Measurements from ENCODE around the gene PHF21B.
"Not testable (repeated sequence)": the region's sequence is repeated elsewhere in the genome, so short reads cannot be mapped to it uniquely, and the experiment has no call there.

The PHF21B gene

DNA sequence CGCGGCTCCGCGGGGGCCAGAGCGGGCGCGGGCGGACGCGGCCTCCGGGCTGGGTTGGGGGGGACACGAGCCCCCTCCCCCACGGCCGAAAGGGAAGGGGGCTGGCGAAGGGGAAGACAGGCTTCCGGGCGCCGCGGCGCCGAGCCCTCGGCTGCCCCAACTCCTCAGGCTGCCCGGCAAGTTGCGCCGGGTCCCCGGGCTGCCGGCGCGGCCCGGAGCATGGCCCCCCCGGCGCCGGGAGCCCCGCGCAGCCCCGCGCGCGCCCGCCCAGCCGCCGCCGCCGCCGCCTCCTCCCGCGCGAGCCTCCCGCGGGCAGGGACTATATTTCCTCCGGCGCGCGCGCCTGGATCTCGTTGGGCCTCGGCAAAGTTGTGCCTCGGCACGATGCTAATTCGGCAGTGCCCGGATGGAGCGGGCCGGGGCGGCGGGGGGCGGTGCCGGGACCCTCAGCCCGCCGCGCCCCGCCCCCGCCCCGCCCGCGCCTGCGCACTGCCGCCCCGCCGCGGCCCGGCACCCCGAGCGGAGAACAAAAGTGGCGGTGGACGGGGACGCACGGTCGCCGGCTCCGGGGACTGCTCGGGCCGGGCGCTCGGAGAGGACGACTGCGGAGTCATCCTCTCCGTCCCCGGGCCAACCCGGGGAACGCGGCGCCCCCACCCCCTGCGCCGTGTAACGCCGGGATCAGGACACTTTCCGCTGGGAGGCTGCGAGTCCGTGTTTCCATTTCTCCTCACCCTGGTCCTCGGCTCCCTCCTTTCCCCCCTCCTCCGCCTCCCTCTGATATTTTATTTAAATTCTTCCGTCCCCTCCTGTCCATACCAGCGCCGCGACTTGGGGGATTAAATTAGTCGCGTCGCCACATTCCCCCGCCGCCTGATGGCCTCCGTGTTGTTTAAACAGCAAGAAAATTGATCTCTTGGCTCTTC is at the start of gene PHF21B:
TSS of gene PHF21B (minus strand) at position 400 of the 926 bp plus-strand sequence. CDS start 456 bp downstream, outside the sequence.
- peak; percentile 73 for DNase-seq

- DNase-seq, result no peak
These were observed 49.5 kb upstream of the PHF21B start for GRCh38 chr22:45059296-45059695.

DNA sequence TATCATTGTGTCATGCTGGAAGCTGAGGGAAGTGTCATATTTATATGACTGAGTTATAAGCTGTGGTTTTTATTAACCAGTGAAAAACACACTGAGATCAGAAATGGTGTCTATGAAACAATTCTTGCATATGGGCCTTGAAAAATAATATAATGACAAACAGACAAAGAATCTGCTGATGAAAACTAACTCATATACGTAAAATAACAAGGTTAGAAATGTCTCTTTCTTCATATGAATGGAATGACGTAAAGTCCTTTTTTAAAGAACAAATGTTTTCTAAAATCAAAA is 48.8 kb upstream of the PHF21B start:
- DNase-seq, result no peak

GRCh38 chr22:45055936-45056335 is 46.1 kb upstream of the PHF21B start:
- no peak for DNase-seq

DNA sequence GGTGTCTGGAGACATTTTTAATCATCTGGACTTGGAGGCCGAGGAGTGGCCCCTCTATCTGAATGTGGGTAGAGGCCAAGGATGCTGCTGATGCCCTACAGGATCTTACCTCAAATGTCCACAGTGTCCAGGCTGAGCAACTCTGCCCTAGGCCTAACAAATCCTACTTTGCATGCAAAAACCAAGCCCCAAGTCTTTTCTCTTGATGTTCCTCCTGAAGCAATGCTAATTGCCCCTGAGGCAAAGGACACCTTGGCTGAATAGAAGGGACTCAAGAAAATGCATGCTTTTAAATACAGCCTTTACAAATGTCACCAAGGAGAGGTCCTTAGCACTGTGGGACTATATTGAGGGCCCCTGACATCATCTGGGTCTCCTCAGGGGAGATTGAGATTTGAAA is 43.8 kb upstream of the PHF21B start:
- no peak for DNase-seq

DNA sequence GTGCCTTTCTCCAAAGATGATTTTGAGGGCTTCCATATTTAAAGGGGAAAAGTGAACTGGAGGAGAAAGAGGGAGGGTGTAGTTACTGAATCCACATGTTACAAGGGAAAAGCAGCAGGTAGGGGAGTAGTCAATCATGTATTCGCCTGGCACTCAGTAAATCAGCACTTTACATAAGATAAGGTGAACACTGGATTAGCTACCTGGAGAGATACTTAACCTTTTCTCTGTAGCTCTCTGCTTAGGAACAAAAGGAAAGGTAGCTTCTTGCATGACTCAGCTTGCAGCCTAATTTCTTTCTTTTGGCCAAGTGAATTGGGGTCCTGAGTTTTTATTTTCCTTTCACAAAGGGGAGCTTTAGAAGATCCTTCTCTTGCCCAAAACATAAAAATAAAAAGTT is 43.3 kb upstream of the PHF21B start:
- no peak for DNase-seq

- DNase-seq, result not testable (repeated sequence)
These were observed 42.9 kb upstream of the PHF21B start for GRCh38 chr22:45052665-45053064.

GRCh38 chr22:45051946-45052345 is 42.1 kb upstream of the PHF21B start:
- DNase-seq, result no peak

- no peak for DNase-seq
These were observed 41.6 kb upstream of the PHF21B start for GRCh38 chr22:45051419-45051818.

- DNase-seq, result no peak
These were observed 37.5 kb upstream of the PHF21B start for GRCh38 chr22:45047260-45047659.

- no peak for DNase-seq
These were observed 35.4 kb upstream of the PHF21B start for GRCh38 chr22:45045208-45045607.

DNA sequence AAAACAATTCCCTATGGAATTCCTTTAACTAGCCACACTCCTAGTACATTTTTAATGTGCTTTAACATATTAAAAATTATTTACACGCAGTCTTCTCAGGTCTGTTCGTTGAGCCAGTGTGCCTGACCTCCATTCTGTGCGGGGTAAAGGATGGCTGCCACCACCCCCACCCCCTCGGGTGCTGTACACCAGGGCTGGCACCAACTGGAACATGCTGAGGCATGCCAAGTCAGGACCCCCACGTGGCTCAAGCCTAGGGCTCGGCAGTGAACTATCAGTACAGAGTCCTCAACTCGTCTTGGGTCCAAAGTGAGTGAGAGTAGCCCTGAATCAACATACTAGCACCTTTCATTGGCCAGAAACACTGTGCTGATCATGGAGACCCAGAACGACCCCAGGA is 32.5 kb upstream of the PHF21B start:
- no peak for DNase-seq

DNA sequence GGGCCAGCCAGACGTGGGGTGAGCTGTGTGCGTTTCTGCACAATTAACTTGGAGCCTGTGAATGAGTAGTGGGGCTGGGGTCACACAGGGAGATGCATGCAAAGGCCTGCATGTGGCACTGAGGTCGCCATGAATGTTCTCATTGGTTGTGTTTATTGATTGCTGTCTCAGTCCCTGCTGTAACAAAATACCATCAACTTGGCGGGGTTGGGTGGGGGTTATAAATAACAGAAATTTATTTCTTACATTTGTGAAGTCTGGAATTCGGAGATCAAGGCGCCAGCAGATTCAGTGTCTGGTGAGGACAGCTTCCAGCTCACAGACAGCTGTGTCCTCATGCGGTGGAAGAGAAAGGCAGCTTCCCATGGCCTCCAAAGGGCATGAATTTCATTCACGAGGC is 29.3 kb upstream of the PHF21B start:
- DNase-seq, result no peak

DNA sequence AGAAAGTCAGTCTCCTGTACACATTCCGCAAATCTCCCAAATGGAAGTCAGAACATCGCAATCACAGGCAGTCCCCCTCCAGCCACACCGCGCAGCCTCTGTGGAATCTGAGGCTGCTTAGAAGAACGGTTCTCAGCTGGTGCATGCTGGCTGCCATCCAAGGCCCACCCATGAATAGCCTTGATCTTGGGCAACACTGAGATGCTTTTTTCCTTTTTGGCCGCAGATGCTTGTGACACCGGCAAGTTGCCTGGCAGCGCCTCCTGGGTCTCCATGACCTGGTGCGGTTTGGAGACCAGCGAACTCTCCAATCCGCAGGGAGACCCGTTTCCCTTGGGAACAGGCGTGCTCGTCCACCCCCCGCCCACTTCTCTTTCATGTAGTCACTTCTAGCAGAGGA is 26.3 kb upstream of the PHF21B start:
- DNase-seq, result no peak

DNA sequence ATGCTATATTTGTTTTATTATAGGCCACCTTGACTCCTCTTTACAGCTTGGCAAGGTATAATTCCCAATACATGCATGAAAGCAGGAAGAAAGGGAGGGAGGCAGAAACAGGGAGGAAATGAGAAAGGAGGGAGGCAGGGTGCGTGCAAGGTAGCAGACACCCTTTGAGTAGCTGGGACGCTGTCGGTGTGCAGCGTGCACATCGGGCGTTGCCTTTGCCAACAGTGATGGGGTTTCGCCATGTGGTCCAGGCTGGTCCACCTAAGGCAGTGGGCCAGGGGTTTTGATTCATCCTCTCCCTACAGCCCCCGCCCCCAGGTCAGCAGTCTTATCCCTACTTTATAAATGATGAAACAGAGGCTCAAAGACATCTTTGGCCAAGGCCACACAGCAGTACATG is 25.0 kb upstream of the PHF21B start:
- no peak for DNase-seq

DNA sequence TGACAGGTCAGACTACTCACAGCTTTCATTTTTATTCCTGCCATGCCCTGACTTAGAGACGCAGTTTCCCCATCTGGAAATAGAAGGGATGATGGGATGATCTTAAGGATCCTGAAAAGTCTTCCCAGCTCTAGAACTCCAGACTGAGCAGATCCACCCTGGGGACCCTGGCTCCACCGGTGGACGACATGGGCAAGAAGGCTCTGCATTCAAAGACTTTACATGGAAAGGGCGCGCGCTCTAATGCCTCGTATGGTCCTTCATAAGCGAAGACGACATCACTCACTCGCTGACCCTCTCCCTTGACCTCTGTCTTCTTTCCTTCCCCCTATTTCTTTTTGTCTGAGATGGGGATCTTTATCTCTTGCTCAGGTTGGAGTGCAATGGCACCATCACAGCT is 24.4 kb upstream of the PHF21B start:
- DNase-seq, result no peak

GRCh38 chr22:45033136-45033535 is 23.3 kb upstream of the PHF21B start:
- no peak for DNase-seq

DNA sequence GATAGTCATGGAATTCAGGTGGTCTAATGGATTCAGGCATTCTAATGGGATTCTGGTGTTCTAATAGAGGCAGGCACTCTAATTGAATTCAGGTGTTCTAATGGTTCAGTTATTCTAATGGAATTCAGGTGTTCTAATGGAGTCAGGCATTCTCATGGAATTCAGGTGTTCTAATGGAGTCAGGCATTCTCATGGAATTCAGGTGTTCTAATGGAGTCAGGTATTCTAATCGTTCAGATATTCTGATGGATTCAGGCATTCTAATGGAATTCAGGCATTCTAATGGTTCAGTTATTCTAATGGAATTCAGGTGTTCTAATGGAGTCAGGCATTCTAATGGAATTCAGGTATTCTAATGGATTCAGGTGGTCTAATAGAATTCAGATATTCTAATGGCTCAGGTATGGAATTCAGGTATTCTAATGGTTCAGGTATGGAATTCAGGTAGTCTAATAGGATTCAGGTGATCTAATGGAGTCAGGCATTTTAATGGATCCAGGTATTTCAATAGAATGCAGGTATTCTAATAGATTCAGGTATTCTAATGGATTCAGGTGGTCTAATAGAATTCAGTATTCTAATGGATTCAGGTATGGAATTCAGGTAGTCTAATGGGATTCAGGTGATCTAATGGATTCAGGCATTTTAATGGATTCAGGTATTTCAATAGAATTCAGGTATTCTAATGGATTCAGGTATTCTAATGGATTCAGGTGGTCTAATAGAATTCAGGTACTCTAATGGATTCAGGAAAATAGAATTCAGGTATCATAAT is 22.0 kb upstream of the PHF21B start:
- DNase-seq, result no peak

- DNase-seq, result no peak
These were observed 19.7 kb upstream of the PHF21B start for GRCh38 chr22:45029501-45029900.

DNA sequence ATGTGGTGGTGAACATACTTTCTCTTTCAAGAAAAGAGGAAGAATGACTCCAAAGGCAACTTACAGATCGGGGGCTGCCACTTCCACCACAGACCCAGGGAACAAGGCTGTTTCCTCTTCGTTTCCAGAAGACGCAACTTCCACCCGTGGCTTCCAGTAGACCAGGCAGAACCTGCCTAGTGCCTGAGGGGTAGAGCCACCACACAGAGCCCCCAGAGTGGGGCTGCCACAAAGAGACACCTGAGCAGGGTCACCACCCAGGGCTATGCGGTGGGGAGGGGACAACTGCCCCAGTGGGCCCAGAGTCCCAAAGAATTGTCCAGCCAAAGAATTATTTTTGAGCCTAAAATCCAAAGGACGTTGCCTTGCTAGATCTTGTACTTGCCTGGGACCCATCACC is 16.7 kb upstream of the PHF21B start:
- no peak for DNase-seq

DNA sequence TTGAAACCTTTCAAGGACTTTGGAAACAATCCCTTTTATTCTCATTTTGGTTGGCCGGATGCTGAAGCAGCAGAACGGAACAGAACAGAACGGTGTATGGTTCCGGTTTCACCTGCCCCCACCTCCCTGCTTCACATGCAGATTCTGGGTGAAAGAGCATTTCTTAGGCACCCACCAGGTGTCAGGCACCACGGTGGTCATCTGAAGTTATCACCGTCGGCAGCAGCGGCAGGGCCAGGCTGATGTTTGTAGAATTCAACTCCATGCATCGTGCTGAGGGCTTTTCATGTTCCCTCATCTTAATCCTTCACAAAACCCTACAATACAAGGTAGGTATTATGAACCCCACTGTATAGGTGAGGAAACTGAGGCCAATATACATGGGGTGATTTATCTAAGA is 13.6 kb upstream of the PHF21B start:
- no peak for DNase-seq

DNA sequence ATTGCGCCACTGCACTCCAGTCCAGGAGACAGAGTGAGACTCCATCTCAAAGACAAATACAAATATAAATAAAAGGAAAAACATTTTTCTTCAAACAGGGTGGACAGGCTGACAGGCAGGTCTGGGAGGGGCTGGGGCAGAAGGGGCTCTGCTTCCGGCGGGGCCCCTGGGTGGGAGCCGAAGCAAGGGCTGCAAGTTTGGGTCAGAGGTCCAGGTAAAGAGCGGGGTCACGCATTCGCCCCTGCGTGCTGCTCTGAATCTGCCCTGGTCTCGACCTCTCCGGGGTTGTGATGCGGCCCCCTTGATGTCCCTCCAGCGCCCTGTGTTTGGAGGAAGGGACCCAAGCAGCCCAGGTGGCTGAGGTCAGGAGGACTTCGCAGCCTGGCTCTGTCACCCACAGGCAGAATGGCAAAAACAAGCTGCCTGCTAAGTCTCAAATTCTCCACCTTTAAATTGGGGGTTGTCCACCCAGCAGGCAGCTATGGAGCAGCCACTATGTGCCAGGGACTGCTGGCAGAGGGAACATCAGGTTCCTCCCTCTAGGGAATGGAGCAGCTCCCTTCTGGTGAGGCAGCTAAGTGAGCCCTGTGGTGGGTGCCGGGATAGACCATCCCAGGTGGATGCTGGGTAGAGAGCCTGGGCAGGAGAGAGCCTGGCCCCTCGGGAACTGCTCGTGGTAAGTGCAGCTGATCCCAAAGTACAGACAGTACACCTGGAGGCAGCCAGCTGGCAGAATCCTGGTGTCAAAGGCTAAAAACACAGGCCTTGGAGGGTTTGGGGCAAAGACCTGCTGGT is 10.3 kb upstream of the PHF21B start:
- DNase-seq, result no peak

DNA sequence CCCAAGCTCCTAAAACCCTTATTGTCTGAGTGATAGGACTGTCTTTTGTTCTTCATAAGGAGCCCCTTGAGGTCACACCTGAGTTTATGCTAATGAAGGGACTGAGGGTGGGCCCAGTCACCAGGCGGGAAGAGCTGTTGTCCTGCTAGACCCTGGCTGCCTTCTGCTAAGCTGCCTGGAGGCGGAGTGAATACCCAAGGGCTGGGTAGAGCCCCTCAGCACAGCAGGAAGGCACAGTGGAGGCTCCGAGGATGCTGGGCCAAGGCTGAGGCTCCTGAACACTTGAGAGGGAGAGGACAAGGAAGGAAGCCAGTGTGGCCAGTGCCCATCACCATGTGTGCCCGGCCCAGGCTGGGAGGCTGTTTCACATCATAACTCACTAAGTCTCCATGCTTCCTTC is 4.8 kb upstream of the PHF21B start:
- DNase-seq, result no peak

GRCh38 chr22:45013138-45013537 is 3.3 kb upstream of the PHF21B start:
- no peak for DNase-seq
